DLD1 (cell line): Measurements from ENCODE around the gene JAZF1.

Experiments used
- in situ Hi-C: cut with HindIII; loops from 2 replicates; pipeline ENCODE4 v1.10.0; 2017; ENCODE audit warnings: low sequenced_read_pairs

JAZF1 gene

GRCh38 chr7:28192786-28193585, 12.4 kb upstream of the JAZF1 start:
- in situ Hi-C loops: no loop called here

- in situ Hi-C loops: no loop called here
These were observed 11.2 kb upstream of the JAZF1 start for GRCh38 chr7:28191751-28192150.

- in situ Hi-C loops: no loop called here
These were observed 10.6 kb upstream of the JAZF1 start for GRCh38 chr7:28191184-28191583.

- in situ Hi-C loops: no loop called here
These were observed 9.6 kb upstream of the JAZF1 start for GRCh38 chr7:28190077-28190710.

- in situ Hi-C loops: no loop called here
These were observed 6.4 kb upstream of the JAZF1 start for GRCh38 chr7:28187012-28187411.

GRCh38 chr7:28183627-28184026, 3.0 kb upstream of the JAZF1 start:
- in situ Hi-C loops: no loop called here

GRCh38 chr7:28182071-28182471, 1.5 kb upstream of the JAZF1 start:
- in situ Hi-C loops: no loop called here

GRCh38 chr7:28181416-28181815, 821 bp upstream of the JAZF1 start:
- in situ Hi-C loops: no loop called here

- in situ Hi-C loops: no loop called here
These were observed 598 bp downstream of the JAZF1 start for GRCh38 chr7:28180031-28180363.

GRCh38 chr7:28179120-28180030, 1.2 kb downstream of the JAZF1 start:
- in situ Hi-C loops: no loop called here

- in situ Hi-C loops: no loop called here
These were observed 2.0 kb downstream of the JAZF1 start for GRCh38 chr7:28178599-28178998.

GRCh38 chr7:28177836-28178235, 2.8 kb downstream of the JAZF1 start:
- in situ Hi-C loops: no loop called here

GRCh38 chr7:28176645-28177044, 4.0 kb downstream of the JAZF1 start:
- in situ Hi-C loops: no loop called here

GRCh38 chr7:28176174-28176573, 4.4 kb downstream of the JAZF1 start:
- in situ Hi-C loops: no loop called here

GRCh38 chr7:28174901-28175661, 5.5 kb downstream of the JAZF1 start:
- in situ Hi-C loops: no loop called here

GRCh38 chr7:28174442-28174841, 6.2 kb downstream of the JAZF1 start:
- in situ Hi-C loops: no loop called here

GRCh38 chr7:28173531-28173930, 7.1 kb downstream of the JAZF1 start:
- in situ Hi-C loops: no loop called here

- in situ Hi-C loops: no loop called here
These were observed 7.6 kb downstream of the JAZF1 start for GRCh38 chr7:28172958-28173357.

- in situ Hi-C loops: no loop called here
These were observed 9.9 kb downstream of the JAZF1 start for GRCh38 chr7:28170701-28171100.

- in situ Hi-C loops: no loop called here
These were observed 11.4 kb downstream of the JAZF1 start for GRCh38 chr7:28169230-28169629.
